ENCODE measurements around the gene ABTB2.
"Not testable (repeated sequence)": the region's sequence is repeated elsewhere in the genome, so short reads cannot be mapped to it uniquely, and the experiment has no call there.

ABTB2 gene

GRCh38 chr11:34235189-34235588 lies 122.6 kb downstream of the ABTB2 start:
- no peak for DNase-seq

- DNase-seq: peak; percentile 43 to 73
Measured at GRCh38 chr11:34234086-34234740, 123.6 kb downstream of the ABTB2 start.

- no peak for DNase-seq
Measured at GRCh38 chr11:34233215-34233614, 124.6 kb downstream of the ABTB2 start.

- no peak for DNase-seq
Measured at GRCh38 chr11:34232807-34233206, 125.0 kb downstream of the ABTB2 start.

- peak; percentile 39 to 46 for DNase-seq
Measured at GRCh38 chr11:34226210-34226609, 131.6 kb downstream of the ABTB2 start.

- no peak for DNase-seq
Measured at GRCh38 chr11:34225091-34225490, 132.7 kb downstream of the ABTB2 start.

- no peak for DNase-seq
Measured at GRCh38 chr11:34224434-34224966, 133.3 kb downstream of the ABTB2 start.

- no peak for DNase-seq
Measured at GRCh38 chr11:34223907-34224306, 133.9 kb downstream of the ABTB2 start.

- no peak for DNase-seq
Measured at GRCh38 chr11:34223021-34223813, 134.6 kb downstream of the ABTB2 start.

- no peak for DNase-seq
Measured at GRCh38 chr11:34222030-34222429, 135.8 kb downstream of the ABTB2 start.

- no peak for DNase-seq
Measured at GRCh38 chr11:34219941-34220370, 137.9 kb downstream of the ABTB2 start.

- DNase-seq: no peak
Measured at GRCh38 chr11:34219279-34219678, 138.5 kb downstream of the ABTB2 start.

- not testable (repeated sequence) for DNase-seq
Measured at GRCh38 chr11:34218756-34219155, 139.1 kb downstream of the ABTB2 start.

GRCh38 chr11:34218067-34218466 lies 139.7 kb downstream of the ABTB2 start:
- no peak for DNase-seq

- no peak for DNase-seq
Measured at GRCh38 chr11:34216706-34217105, 141.1 kb downstream of the ABTB2 start.

- no peak for DNase-seq
Measured at GRCh38 chr11:34215806-34216453, 141.9 kb downstream of the ABTB2 start.

GRCh38 chr11:34214961-34215805 lies 142.6 kb downstream of the ABTB2 start:
- no peak for DNase-seq

- DNase-seq: no peak
Measured at GRCh38 chr11:34213366-34213765, 144.4 kb downstream of the ABTB2 start.

- no peak for DNase-seq
Measured at GRCh38 chr11:34212566-34212965, 145.2 kb downstream of the ABTB2 start.

- no peak for DNase-seq
Measured at GRCh38 chr11:34209809-34210208, 148.0 kb downstream of the ABTB2 start.

GRCh38 chr11:34208266-34209135 lies 149.3 kb downstream of the ABTB2 start:
- DNase-seq: peak; percentile 68 to 79

Data from inflammatory macrophage (primary cell).